OCI-LY7 (cell line): Measurements from ENCODE around the gene CLIC4. TPM values are rescaled to one million over a fixed set of nuclear protein-coding genes. Genes with fewer than 3 reads are reported as not detected.
A peak's percentile ranks its signal among the peaks of the same experiment; 100 is the strongest.

Experiments used
- BruUV-seq: library from RNA; stranded (reverse); fragments of 400-500 nt; replicated peaks from 2 replicates; lab custom pipeline; 2021; lab: Mats Ljungman, UMichigan
- CTCF ChIA-PET: fragments of 300-600 bp; sonication (Branson Sonifier 250); formaldehyde crosslinking; loops from one replicate; lab custom pipeline; 2022; ENCODE audit warnings: antibody characterized with exemption; ENCODE audit not compliant: unreplicated experiment; lab: Charles Lee
- POLR2A ChIA-PET: fragments of 300-600 bp; sonication (Branson Sonifier 250); formaldehyde crosslinking; loops from one replicate; lab custom pipeline; 2022; ENCODE audit warnings: antibody characterized with exemption; lab: Charles Lee
- DNase-seq: peaks from one replicate; pipeline ENCODE4 v3.0.0-alpha.2; 2015; ENCODE audit warnings: low spot score
- H2AFZ ChIP-seq: fragments of 200-600 bp; sonication (generic), shearing (Covaris generic); 2 replicates; pipeline ENCODE4 v1.6.1; 2014; ENCODE audit warnings: mild to moderate bottlenecking, antibody characterized with exemption, low read length, moderate library complexity
- H3K27ac ChIP-seq: fragments of 200-600 bp; sonication (generic); 2 replicates; pipeline ENCODE4 v1.5.1; 2014; ENCODE audit warnings: mixed run types, low read depth, mild to moderate bottlenecking, moderate library complexity, low read length, inconsistent platforms; ENCODE audit not compliant: poor library complexity, severe bottlenecking
- H3K36me3 ChIP-seq: fragments of 200-600 bp; sonication (generic); 2 replicates; pipeline ENCODE4 v1.6.1; 2014; ENCODE audit warnings: mild to moderate bottlenecking, antibody characterized with exemption, low read length, moderate library complexity, mixed read lengths; ENCODE audit not compliant: insufficient read depth
- H3K4me1 ChIP-seq: fragments of 200-600 bp; sonication (generic); 2 replicates; pipeline ENCODE4 v1.5.1; 2014; ENCODE audit warnings: mild to moderate bottlenecking, low read length; ENCODE audit not compliant: insufficient read depth, poor library complexity, severe bottlenecking
- H3K4me2 ChIP-seq: fragments of 200-600 bp; sonication (generic); 2 replicates; pipeline ENCODE4 v1.6.1; 2014; ENCODE audit warnings: mild to moderate bottlenecking, low read length
- H3K4me3 ChIP-seq: fragments of 200-600 bp; sonication (generic); 2 replicates; pipeline ENCODE4 v1.5.1; 2014; ENCODE audit warnings: mild to moderate bottlenecking, low read depth, low read length; ENCODE audit not compliant: poor library complexity, severe bottlenecking
- H3K79me2 ChIP-seq: fragments of 200-600 bp; sonication (generic); 2 replicates; pipeline ENCODE4 v1.6.1; 2016; ENCODE audit warnings: low read depth, mild to moderate bottlenecking, low read length, moderate library complexity, mixed read lengths; ENCODE audit not compliant: insufficient read depth
- H3K9me2 ChIP-seq: fragments of 200-600 bp; sonication (generic); 2 replicates; pipeline ENCODE4 v1.6.1; 2016; ENCODE audit warnings: mild to moderate bottlenecking, low read length, mixed read lengths; ENCODE audit not compliant: insufficient read depth
- H3K9me3 ChIP-seq: fragments of 200-600 bp; sonication (generic); 2 replicates; pipeline ENCODE4 v1.6.1; 2014; ENCODE audit warnings: mild to moderate bottlenecking, mixed run types, low read length, mixed read lengths
- H4K20me1 ChIP-seq: fragments of 200-600 bp; sonication (generic); 2 replicates; pipeline ENCODE4 v1.6.1; 2014; ENCODE audit warnings: mild to moderate bottlenecking, antibody characterized with exemption, low read length, moderate library complexity, mixed read lengths; ENCODE audit not compliant: insufficient read depth
- EZH2phosphoT487 ChIP-seq: fragments of 200-600 bp; sonication (generic); IDR thresholded peaks from 2 replicates; pipeline ENCODE4 v1.6.1; 2018; ENCODE audit warnings: low read depth, borderline replicate concordance, mild to moderate bottlenecking, mixed run types, antibody characterized with exemption, low read length, moderate library complexity, mixed read lengths
- intact Hi-C: fragments of 100-400 bp; cut with micrococcal nuclease; formaldehyde crosslinking; loops from one replicate; pipeline ENCODE4 v1.10.0; 2022; ENCODE audit not compliant: unreplicated experiment
- total RNA-seq, 2 experiments: library from RNA; depleted of rRNA in 1 of 2; stranded (reverse); fragments of >200 nt in 1 of 2; shearing (Covaris generic) in 1 of 2; gene quantifications; 2 replicates each; pipeline ENCODE4 v1.2.3, GENCODE V29; 2014 to 2022
- TF ChIP-seq, protein P1 (sequence below): fragments of 200-600 bp; sonication (generic); conservative IDR thresholded peaks from 2 replicates; pipeline ENCODE4 v1.5.1; 2014; ENCODE audit warnings: mild to moderate bottlenecking, antibody characterized with exemption, low read length, moderate library complexity, mixed read lengths

Gene CLIC4
- total RNA-seq, 2 experiments from 2014 or later: 35.5 to 116 TPM

DNA sequence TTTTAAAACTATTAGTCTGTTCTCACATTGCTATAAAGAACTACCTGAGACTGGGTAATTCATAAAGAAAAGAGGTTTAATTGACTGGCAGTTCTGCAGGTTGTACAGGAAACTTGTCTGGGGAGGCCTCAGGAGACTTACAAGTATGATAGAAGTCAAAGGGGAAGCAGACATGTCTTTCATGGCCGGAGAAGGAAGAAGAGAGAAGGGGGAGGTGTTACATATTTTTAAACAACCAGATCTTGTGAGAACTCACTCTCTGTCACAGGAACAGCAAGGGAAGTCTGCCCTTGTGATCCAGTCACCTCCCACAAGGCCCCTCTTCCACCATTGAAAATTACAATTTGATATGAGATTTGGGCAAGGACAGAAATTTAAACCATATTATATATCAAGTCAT is 55.9 kb downstream of the CLIC4 start:
- POLR2A ChIA-PET: interaction anchor here (0.7 kb wide), 1 partner anchor 33 kb away, joined by 3 read pairs; no protein-coding TSS in a partner anchor
- TSS peak; percentile 47 for BruUV-seq

DNA sequence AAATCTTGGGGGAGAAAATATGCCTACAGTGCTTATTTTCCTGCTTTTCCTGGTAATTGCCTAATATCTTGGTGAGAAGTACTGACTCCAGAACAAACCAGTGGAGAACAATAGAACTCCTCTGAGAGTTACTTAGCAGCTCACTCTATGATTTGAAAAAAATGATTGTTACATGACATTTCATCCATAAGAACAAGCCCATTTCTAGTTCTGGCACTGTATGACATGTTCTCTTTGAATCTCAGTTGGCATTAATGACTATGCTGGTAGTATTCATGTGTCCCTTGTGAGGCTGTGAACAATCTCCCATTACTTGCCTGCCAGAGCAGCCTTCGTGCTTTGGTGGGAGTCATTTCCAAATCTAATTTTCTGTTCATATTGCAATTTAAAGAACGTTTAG is 58.0 kb downstream of the CLIC4 start:
- H3K4me2 ChIP-seq: no peak overlapping the region
- peaks cover 11% of the 10 kb centered on the region for H3K9me3 ChIP-seq
- H3K4me3 ChIP-seq: no peak overlapping the region
- peaks cover 23% of the 10 kb centered on the region for H3K4me1 ChIP-seq
- H3K79me2 ChIP-seq: peaks cover 52% of the 10 kb centered on the region; the same call in 1 of the 2 replicates
- ChIA-PET CTCF (no interaction called here), POLR2A (interaction anchor here (0.7 kb wide), 1 partner anchor 131 kb away, joined by 4 read pairs; no protein-coding TSS in a partner anchor)
- TF ChIP-seq EZH2phosphoT487: no peak
- TF ChIP-seq, protein P1, sequence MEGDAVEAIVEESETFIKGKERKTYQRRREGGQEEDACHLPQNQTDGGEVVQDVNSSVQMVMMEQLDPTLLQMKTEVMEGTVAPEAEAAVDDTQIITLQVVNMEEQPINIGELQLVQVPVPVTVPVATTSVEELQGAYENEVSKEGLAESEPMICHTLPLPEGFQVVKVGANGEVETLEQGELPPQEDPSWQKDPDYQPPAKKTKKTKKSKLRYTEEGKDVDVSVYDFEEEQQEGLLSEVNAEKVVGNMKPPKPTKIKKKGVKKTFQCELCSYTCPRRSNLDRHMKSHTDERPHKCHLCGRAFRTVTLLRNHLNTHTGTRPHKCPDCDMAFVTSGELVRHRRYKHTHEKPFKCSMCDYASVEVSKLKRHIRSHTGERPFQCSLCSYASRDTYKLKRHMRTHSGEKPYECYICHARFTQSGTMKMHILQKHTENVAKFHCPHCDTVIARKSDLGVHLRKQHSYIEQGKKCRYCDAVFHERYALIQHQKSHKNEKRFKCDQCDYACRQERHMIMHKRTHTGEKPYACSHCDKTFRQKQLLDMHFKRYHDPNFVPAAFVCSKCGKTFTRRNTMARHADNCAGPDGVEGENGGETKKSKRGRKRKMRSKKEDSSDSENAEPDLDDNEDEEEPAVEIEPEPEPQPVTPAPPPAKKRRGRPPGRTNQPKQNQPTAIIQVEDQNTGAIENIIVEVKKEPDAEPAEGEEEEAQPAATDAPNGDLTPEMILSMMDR: no peak
- no peak overlapping the region for H2AFZ ChIP-seq
- BruUV-seq: no TSS peak
- H4K20me1 ChIP-seq: peaks cover 8% of the 10 kb centered on the region; the same call in 1 of the 2 replicates
- H3K36me3 ChIP-seq: peaks cover 71% of the 10 kb centered on the region
- H3K27ac ChIP-seq: no peak overlapping the region
- intact Hi-C loops: no loop called here
- no peaks in the 10 kb centered on the region for H3K9me2 ChIP-seq
- DNase-seq: no peak

More for the DNA sequence above, 55.9 kb downstream of the CLIC4 start:
- peak; percentile 55 for DNase-seq
- Histone ChIP-seq H3K4me3 (no peak overlapping the region), H3K9me2 (no peaks in the 10 kb centered on the region), H3K4me2 (peak overlapping the region; percentile 3; the same call in 1 of the 2 replicates), H3K36me3 (peaks cover 67% of the 10 kb centered on the region), H3K4me1 (peaks cover 16% of the 10 kb centered on the region), H3K27ac (peak overlapping the region; percentile 3), H4K20me1 (0 out of 2 replicates have a peak, but pooled peaks cover 8% of the 10 kb centered on the region), H2AFZ (no peak overlapping the region), H3K79me2 (peaks cover 57% of the 10 kb centered on the region), H3K9me3 (peaks cover 17% of the 10 kb centered on the region)
- TF ChIP-seq, protein P1: no peak
- TF ChIP-seq EZH2phosphoT487: no peak
- CTCF ChIA-PET: no interaction called here
- intact Hi-C loops: no loop called here

DNA sequence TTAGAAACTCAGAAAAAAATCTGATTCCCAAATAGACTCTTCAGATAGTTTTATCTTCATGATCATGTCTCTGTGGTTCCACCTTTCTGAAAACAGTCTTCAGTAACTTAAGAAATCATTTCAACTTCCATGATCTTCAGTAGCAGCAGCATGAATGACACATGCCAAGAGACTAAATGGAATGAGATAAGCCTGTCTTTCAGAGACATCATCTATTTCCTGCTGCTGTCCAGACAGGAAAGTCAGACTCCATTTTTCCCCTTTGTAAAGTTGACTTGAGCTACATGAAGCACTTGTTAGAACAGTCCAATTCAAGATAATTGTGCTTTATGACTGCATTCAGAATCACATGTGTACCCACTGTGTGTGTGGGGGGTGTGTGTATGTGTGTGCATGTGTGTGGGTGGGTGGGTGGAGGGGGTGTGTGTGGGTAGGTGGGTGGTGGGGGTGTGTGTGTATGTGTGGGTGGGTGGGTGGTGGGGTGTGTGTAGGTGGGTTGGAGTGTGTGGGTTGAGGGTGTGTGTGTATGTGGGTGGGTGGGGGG is 58.8 kb downstream of the CLIC4 start:
- no peak for DNase-seq
- Histone ChIP-seq H3K36me3 (peaks cover 71% of the 10 kb centered on the region), H2AFZ (no peak overlapping the region), H3K4me2 (no peak overlapping the region), H3K9me2 (no peaks in the 10 kb centered on the region), H4K20me1 (peaks cover 8% of the 10 kb centered on the region; the same call in 1 of the 2 replicates), H3K79me2 (peaks cover 58% of the 10 kb centered on the region; the same call in 1 of the 2 replicates), H3K4me1 (peaks cover 27% of the 10 kb centered on the region), H3K27ac (no peak overlapping the region), H3K9me3 (peaks cover 8% of the 10 kb centered on the region; the same call in 1 of the 2 replicates), H3K4me3 (no peak overlapping the region)
- intact Hi-C loops: no loop called here
- no peak for TF ChIP-seq EZH2phosphoT487
- TF ChIP-seq, protein P1: no peak
- BruUV-seq: no TSS peak
- ChIA-PET CTCF (no interaction called here), POLR2A (no interaction called here)
